ENCODE results near the gene USP5.

DNA sequence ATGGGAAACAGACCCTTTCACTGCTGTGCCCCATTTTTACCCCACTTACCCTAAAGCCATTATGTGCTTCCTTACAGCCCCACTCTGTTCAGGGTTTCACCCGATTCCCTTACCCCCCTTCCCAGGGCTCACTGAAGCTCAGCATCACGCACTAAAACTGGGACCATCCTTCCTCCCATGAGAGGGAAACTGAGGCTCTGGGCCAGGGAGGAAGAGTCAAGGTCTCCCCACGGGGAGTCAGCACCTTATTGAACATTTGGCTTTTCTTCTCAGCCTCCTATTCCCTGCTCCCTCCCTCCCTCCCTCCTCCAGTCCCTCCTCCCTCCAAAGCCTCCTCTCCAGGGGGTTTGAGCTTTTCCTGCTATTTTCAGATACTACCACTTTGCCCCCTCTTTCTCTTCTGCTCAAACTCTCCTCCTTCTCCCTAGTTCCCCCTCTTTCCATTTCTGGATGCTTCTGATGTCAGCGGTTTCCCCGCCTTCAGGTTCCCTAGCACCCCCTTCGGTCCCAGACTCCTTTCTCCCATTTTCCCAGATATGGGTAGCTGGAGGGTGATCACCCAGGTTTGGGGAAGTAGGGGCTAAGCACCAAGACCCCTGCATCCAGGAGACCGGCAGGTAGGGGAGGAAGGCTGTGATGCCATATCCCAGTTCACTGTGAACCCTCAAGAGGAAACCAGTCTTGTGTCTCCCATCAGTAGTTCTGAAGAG, 29.4 kb upstream of the USP5 start:
- TF ChIP-seq, protein P1, sequence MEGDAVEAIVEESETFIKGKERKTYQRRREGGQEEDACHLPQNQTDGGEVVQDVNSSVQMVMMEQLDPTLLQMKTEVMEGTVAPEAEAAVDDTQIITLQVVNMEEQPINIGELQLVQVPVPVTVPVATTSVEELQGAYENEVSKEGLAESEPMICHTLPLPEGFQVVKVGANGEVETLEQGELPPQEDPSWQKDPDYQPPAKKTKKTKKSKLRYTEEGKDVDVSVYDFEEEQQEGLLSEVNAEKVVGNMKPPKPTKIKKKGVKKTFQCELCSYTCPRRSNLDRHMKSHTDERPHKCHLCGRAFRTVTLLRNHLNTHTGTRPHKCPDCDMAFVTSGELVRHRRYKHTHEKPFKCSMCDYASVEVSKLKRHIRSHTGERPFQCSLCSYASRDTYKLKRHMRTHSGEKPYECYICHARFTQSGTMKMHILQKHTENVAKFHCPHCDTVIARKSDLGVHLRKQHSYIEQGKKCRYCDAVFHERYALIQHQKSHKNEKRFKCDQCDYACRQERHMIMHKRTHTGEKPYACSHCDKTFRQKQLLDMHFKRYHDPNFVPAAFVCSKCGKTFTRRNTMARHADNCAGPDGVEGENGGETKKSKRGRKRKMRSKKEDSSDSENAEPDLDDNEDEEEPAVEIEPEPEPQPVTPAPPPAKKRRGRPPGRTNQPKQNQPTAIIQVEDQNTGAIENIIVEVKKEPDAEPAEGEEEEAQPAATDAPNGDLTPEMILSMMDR (IDR thresholded peaks at IDR 0.05), result no peak
- no peak for TF ChIP-seq POLR2AphosphoS5 (IDR thresholded peaks at IDR 0.05)

Data from stomach (tissue), 4 donors.